HK-2 (cell line): ENCODE measurements around the gene PXMP4.

Source experiments
- DNase-seq: peaks from one replicate; pipeline ENCODE4 v3.0.0-alpha.2; 2018; ENCODE audit not compliant: unreplicated experiment

Gene PXMP4

GRCh38 chr20:33732166-33732970 lies 12.3 kb upstream of the PXMP4 start:
- no peak for DNase-seq

GRCh38 chr20:33731693-33732165 lies 11.6 kb upstream of the PXMP4 start, which contains the start of gene ZNF341:
TSS of gene ZNF341 (plus strand) at chr20:33731996. CDS start at chr20:33732022, 26 bp downstream.
- peak; percentile 91 for DNase-seq

GRCh38 chr20:33730946-33731692 lies 11.0 kb upstream of the PXMP4 start:
- no peak for DNase-seq

- DNase-seq, result no peak
Measured at GRCh38 chr20:33729101-33729500, 9.0 kb upstream of the PXMP4 start.

GRCh38 chr20:33728463-33728862 lies 8.4 kb upstream of the PXMP4 start:
- DNase-seq, result no peak

- DNase-seq, result no peak
Measured at GRCh38 chr20:33727806-33728205, 7.7 kb upstream of the PXMP4 start.

GRCh38 chr20:33727115-33727479 lies 7.0 kb upstream of the PXMP4 start:
- DNase-seq, result no peak

GRCh38 chr20:33725607-33726264 lies 5.6 kb upstream of the PXMP4 start:
- DNase-seq, result no peak

- no peak for DNase-seq
Measured at GRCh38 chr20:33724439-33725094, 4.5 kb upstream of the PXMP4 start.

- no peak for DNase-seq
Measured at GRCh38 chr20:33721391-33722140, 1.5 kb upstream of the PXMP4 start.

GRCh38 chr20:33719277-33719988 lies 677 bp downstream of the PXMP4 start:
- DNase-seq, result no peak

GRCh38 chr20:33716498-33716897 lies 3.6 kb downstream of the PXMP4 start:
- no peak for DNase-seq

- no peak for DNase-seq
Measured at GRCh38 chr20:33713865-33714367, 6.2 kb downstream of the PXMP4 start.

- no peak for DNase-seq
Measured at GRCh38 chr20:33711446-33711738, 8.7 kb downstream of the PXMP4 start.

GRCh38 chr20:33710681-33711445 lies 9.2 kb downstream of the PXMP4 start:
- DNase-seq, result no peak

GRCh38 chr20:33709905-33710541 lies 10.1 kb downstream of the PXMP4 start:
- no peak for DNase-seq

GRCh38 chr20:33709398-33709797 lies 10.7 kb downstream of the PXMP4 start:
- DNase-seq, result no peak

GRCh38 chr20:33707668-33708067 lies 12.4 kb downstream of the PXMP4 start:
- no peak for DNase-seq

GRCh38 chr20:33704197-33704924 lies 15.7 kb downstream of the PXMP4 start:
- DNase-seq, result no peak
